SK-N-SH treated with all-trans-retinoic acid at 6 μM for 48 hours (cell line): ENCODE measurements around the gene CMKLR1.
A peak's percentile ranks its signal among the peaks of the same experiment; 100 is the strongest.

ENCODE experiments used
- CSDC2 ChIP-seq: fragments of 250-450 bp; sonication (Bioruptor Pico); IDR thresholded peaks from 2 replicates; pipeline ENCODE4 v1.5.0; 2020; ENCODE audit warnings: mild to moderate bottlenecking, moderate library complexity
- OSR1 ChIP-seq: fragments of 250-450 bp; sonication (Bioruptor Pico); IDR thresholded peaks from 2 replicates; pipeline ENCODE4 v1.8.0; 2022; ENCODE audit warnings: moderate library complexity, mild to moderate bottlenecking, inconsistent platforms
- PPARA ChIP-seq: fragments of 250-450 bp; sonication (Bioruptor Pico); IDR thresholded peaks from 2 replicates; pipeline ENCODE4 v1.5.0; 2020; ENCODE audit warnings: mild to moderate bottlenecking, borderline replicate concordance
- TCF4 ChIP-seq: fragments of 250-450 bp; sonication (Bioruptor Pico); IDR thresholded peaks from 2 replicates; pipeline ENCODE4 v1.8.0; 2021; ENCODE audit warnings: mild to moderate bottlenecking, moderate library complexity, borderline replicate concordance
- ZFP3 ChIP-seq: fragments of 250-450 bp; sonication (Bioruptor Pico); IDR thresholded peaks from 2 replicates; pipeline ENCODE4 v1.5.0; 2020; ENCODE audit warnings: mild to moderate bottlenecking, moderate library complexity
- ZNF70 ChIP-seq: fragments of 450-650 bp; formaldehyde crosslinking; IDR thresholded peaks from 2 replicates; pipeline ENCODE4 v1.5.0; 2020; ENCODE audit warnings: mild to moderate bottlenecking, moderate library complexity
- TF ChIP-seq, protein P1 (sequence below): fragments of 250-450 bp; sonication (Bioruptor Pico); IDR thresholded peaks from 2 replicates; pipeline ENCODE4 v1.5.1; 2020; ENCODE audit warnings: low read depth, mild to moderate bottlenecking, moderate library complexity
- TF ChIP-seq, protein P2 (sequence below): fragments of 250-450 bp; sonication (Bioruptor Pico); IDR thresholded peaks from 2 replicates; pipeline ENCODE4 v1.8.0; 2020; ENCODE audit warnings: mild to moderate bottlenecking, moderate library complexity, borderline replicate concordance

GRCh38 chr12:108312693-108313189, 26.4 kb downstream of the CMKLR1 start:
- 0 out of 2 replicates have a peak, but pooled peaks have one; percentile 17 for TF ChIP-seq ZFP3 (CRISPR knock-in tag)
- no peak for TF ChIP-seq CSDC2 (CRISPR knock-in tag)
- TF ChIP-seq PPARA (CRISPR knock-in tag): no peak
- TF ChIP-seq, protein P1, sequence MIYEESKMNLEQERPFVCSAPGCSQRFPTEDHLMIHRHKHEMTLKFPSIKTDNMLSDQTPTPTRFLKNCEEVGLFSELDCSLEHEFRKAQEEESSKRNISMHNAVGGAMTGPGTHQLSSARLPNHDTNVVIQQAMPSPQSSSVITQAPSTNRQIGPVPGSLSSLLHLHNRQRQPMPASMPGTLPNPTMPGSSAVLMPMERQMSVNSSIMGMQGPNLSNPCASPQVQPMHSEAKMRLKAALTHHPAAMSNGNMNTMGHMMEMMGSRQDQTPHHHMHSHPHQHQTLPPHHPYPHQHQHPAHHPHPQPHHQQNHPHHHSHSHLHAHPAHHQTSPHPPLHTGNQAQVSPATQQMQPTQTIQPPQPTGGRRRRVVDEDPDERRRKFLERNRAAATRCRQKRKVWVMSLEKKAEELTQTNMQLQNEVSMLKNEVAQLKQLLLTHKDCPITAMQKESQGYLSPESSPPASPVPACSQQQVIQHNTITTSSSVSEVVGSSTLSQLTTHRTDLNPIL (CRISPR knock-in tag): no peak
- peak; percentile 88 for TF ChIP-seq TCF4
- TF ChIP-seq, protein P2, sequence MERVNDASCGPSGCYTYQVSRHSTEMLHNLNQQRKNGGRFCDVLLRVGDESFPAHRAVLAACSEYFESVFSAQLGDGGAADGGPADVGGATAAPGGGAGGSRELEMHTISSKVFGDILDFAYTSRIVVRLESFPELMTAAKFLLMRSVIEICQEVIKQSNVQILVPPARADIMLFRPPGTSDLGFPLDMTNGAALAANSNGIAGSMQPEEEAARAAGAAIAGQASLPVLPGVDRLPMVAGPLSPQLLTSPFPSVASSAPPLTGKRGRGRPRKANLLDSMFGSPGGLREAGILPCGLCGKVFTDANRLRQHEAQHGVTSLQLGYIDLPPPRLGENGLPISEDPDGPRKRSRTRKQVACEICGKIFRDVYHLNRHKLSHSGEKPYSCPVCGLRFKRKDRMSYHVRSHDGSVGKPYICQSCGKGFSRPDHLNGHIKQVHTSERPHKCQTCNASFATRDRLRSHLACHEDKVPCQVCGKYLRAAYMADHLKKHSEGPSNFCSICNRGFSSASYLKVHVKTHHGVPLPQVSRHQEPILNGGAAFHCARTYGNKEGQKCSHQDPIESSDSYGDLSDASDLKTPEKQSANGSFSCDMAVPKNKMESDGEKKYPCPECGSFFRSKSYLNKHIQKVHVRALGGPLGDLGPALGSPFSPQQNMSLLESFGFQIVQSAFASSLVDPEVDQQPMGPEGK: no peak
- TF ChIP-seq ZNF70 (CRISPR knock-in tag): peak; percentile 30; the same call in 1 of the 2 replicates
- TF ChIP-seq OSR1: no peak
